GM19455 (cell line): Measurements from ENCODE around the gene C1QTNF8.
"Not testable (repeated sequence)": the region's sequence is repeated elsewhere in the genome, so short reads cannot be mapped to it uniquely, and the experiment has no call there.

Experiments used
- ATAC-seq: cut with Tn5 transposase; IDR thresholded peaks from one replicate; pipeline ENCODE4 v1.9.1; 2021; ENCODE audit not compliant: unreplicated experiment

The C1QTNF8 gene

GRCh38 chr16:1094601-1095449 is 1.2 kb downstream of the C1QTNF8 start:
- no peak for ATAC-seq

- ATAC-seq: no peak
Measured at GRCh38 chr16:1094124-1094479, 1.9 kb downstream of the C1QTNF8 start.

GRCh38 chr16:1093284-1094123 is 2.5 kb downstream of the C1QTNF8 start:
- ATAC-seq: no peak

GRCh38 chr16:1092685-1093283 is 3.3 kb downstream of the C1QTNF8 start:
- ATAC-seq: not testable (repeated sequence)

- ATAC-seq: no peak
Measured at GRCh38 chr16:1091992-1092552, 4.0 kb downstream of the C1QTNF8 start.

- no peak for ATAC-seq
Measured at GRCh38 chr16:1090620-1091587, 5.1 kb downstream of the C1QTNF8 start.

DNA sequence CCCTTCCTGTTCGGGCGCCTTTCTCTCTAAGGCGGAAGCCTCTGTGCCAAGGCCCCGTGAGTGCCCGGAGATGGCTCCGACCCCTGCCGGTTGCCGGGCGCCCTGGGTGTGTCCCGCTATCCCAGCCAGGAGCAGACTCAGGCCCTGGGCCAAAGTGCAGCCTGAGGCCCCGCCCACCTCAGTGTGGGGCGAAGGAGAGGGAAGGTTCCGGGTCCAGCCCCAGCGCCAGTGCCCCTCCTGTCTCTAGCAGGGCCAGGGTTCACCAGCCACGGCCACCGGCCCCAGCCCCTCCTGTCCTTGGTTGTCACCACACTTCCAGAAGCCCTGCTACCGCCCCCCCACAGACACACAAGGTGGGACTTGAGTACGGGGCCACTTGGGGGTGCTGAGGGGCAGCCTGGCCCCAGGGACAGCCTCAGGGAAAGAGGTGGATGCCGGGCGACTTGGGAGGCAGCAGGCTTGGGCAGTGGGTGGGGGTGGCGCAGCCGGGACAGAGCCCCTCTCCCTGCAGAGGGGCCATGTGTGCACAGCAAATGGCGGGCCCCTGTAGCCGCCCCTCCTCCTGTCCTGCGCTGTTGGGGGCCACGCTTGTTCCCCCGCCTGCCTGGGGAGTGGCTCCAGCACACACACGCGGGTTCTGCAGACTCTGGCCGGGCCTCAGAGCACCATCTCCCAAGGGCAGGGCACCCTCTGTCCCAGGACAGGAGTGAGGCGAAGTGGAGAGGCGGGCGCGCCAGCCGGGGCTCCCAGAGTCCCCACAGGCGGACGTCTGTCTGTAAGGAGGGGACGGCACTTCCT is 6.0 kb downstream of the C1QTNF8 start:
- no peak for ATAC-seq

GRCh38 chr16:1089439-1089821 is 6.6 kb downstream of the C1QTNF8 start:
- no peak for ATAC-seq

- no peak for ATAC-seq
Measured at GRCh38 chr16:1088295-1089170, 7.5 kb downstream of the C1QTNF8 start.

DNA sequence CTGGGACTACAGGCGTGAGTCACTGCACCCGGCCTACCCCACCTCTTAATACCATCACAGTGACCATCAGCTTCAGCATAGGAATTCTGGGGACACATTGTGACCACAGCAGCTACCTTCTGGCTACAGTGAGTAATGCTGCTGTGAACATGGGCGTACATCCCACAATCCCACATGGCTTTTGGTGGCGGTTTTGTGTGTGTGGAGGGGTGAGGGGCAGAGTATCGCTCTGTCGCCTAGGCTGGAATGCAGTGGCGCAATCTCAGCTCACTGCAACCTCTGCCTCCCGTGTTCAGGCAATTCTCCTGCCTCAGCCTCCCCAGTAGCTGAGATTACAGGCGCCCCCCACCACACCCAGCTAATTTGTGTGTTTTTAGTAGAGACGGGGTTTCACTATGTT is 9.6 kb downstream of the C1QTNF8 start:
- not testable (repeated sequence) for ATAC-seq

DNA sequence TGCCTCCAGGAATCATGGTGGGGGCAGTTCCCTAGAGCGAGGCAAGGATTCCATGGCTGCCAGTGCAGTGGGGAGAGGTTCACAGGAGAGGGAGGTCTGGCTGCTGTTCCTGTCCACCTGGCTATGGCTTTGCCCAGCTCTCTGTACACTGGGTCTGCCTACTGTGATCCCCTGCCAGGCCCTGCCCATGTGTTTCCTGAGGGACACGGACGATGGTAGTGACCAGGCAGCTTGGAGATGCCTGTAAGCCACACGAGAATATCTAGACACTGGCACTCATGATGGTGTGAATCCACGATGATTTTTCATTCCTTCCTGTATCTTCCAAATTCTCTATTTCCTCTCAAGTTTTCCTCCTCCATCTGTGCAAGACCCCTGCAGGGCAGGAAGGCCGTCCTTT is 11.1 kb downstream of the C1QTNF8 start:
- ATAC-seq: no peak

DNA sequence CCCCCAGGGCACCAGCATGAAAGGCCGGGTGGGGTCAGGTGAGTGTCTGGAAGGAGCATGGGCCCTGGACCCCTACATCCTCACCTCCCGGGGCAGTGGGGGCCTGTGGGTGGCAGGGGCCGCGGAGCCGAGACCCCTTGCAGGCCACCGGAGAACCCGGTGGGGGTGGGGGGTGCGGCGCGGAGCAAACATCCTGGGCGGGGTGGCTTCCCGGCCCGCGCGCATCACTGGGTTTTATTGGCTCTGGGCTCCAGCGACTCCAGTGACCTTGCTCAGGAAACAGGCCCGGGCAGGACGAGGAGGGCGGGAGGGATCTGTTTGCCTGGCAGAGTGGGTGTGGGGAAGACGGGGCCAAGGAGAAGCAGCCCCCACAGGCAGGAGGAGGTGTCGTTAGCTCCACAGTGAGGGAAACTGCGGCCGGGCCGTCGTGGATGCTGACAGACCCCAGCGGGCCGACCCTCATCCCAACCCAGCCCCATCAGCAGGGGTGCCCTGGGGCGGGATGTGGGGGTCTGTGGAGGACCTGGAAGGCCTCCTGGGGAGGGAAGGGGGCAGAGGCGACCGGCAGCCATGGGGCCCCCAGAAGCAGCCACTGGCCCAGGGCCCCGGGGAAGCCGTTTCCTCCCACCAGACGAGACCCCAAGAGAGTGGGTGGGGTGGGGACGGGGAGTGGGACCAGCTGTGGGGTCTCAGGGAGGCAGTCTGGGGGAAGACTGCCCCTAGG is 12.9 kb downstream of the C1QTNF8 start:
- no peak for ATAC-seq

- ATAC-seq: no peak
Measured at GRCh38 chr16:1082266-1082951, 13.6 kb downstream of the C1QTNF8 start.

- ATAC-seq: no peak
Measured at GRCh38 chr16:1081734-1082265, 14.2 kb downstream of the C1QTNF8 start.

GRCh38 chr16:1080801-1081733 is 15.0 kb downstream of the C1QTNF8 start:
- no peak for ATAC-seq
